ENCODE results near the gene WNT5B.

DNA sequence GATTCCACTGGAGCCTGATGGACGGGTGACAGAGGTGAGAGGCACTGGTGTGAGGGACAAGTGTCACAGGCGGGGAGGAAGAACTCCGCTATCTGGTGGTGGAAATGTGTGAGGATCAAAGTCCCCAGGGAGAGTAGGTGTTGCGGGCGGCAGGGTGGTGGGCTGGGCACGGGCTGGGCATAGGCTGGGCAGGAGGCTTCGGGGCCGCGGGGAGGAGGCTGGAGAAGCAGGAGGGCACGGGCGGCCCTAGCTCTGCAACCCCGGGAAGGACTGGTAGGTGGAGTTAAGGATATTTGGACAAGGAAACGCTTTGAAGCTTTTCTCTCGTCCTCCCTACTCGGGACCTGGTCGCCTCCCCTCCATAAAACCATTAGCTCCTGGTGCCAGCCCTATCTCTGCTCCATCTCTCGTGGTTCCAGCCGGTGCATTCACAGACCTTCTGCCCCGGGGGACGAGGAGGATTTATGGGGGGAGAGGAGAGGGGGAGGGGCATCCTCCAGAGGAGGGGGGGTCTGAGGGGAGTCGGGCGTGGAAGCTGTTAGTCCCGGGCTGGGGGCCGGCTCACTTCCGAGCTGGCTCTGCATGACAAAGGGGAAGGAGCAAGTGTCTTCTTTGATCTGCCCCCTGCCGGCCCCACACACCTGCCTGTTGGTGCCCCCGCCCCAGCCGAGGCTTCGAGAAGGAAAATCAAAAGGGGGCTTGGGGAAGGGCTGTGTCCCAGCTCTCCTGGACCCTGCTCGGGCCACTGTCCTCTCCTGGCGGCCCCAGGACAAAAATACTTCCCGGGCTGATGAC is 504 bp downstream of the WNT5B start:
- TF ChIP-seq POLR2A (IDR thresholded peaks at IDR 0.05; ENCODE audit: extremely low read depth, insufficient read length) (no peak), MYC (IDR thresholded peaks at IDR 0.05; ENCODE audit: low read depth, low read length) (no peak)
- TF ChIP-seq, protein P1, sequence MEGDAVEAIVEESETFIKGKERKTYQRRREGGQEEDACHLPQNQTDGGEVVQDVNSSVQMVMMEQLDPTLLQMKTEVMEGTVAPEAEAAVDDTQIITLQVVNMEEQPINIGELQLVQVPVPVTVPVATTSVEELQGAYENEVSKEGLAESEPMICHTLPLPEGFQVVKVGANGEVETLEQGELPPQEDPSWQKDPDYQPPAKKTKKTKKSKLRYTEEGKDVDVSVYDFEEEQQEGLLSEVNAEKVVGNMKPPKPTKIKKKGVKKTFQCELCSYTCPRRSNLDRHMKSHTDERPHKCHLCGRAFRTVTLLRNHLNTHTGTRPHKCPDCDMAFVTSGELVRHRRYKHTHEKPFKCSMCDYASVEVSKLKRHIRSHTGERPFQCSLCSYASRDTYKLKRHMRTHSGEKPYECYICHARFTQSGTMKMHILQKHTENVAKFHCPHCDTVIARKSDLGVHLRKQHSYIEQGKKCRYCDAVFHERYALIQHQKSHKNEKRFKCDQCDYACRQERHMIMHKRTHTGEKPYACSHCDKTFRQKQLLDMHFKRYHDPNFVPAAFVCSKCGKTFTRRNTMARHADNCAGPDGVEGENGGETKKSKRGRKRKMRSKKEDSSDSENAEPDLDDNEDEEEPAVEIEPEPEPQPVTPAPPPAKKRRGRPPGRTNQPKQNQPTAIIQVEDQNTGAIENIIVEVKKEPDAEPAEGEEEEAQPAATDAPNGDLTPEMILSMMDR (IDR thresholded peaks at IDR 0.05; ENCODE audit: low read depth, low read length), result peak; percentile 28
- TF ChIP-seq, protein P2, sequence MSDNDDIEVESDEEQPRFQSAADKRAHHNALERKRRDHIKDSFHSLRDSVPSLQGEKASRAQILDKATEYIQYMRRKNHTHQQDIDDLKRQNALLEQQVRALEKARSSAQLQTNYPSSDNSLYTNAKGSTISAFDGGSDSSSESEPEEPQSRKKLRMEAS (IDR thresholded peaks at IDR 0.05; ENCODE audit: low read depth, low read length), result no peak

Measured in NB4 (cell line).